Stimulated activated CD8-positive, alpha-beta memory T cell treated with anti-CD3 and anti-CD28 coated beads, Interleukin-7, amount 100 ng/mL, for 48 hours (primary cell): ENCODE data around the gene CD72.

Experiments
- DNase-seq, 2 donors: peaks; one replicate each; pipeline ENCODE4 v3.0.0-alpha.2; 2020; ENCODE audit warnings: low read depth in 1 of 2; ENCODE audit errors: extremely low read depth in 1 of 2

CD72 gene

GRCh38 chr9:35560625-35561337, 57.4 kb downstream of the CD72 start:
- no peak for DNase-seq
